RPMI8226 (cell line): ENCODE results near the gene SLC22A23.

ENCODE experiments used
- DNase-seq: peaks from one replicate; pipeline ENCODE4 v3.0.0-alpha.2; 2015

SLC22A23 gene

DNA sequence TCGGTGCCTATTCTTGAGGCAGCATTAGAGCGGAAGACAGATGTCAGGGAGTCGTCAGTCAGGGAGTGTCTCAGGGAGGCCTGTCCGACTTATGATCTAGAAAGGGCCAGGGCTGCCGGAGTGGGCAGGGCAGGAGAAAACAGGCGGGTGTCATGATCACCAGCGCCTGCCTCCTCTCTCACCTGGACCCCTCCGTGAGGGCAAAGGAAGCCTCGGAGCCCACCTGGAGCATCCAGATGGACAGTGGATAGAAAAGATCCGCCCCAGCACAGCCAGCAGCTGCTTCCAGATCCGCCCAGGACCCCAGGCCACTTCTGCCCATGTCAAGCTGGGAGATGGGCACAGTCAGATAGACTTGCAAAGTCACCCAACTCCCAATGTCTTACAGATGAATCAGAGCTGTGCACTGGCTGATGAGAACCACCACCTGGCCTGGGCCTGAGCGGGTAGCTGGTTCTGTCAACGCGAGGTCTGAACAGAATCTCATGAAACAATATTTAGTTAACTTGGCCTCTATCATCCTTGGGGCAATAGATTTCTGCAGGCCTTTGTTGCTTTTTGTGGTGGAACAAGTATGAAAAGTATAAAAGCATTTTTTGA, 175.9 kb downstream of the SLC22A23 start:
- DNase-seq = no peak

DNA sequence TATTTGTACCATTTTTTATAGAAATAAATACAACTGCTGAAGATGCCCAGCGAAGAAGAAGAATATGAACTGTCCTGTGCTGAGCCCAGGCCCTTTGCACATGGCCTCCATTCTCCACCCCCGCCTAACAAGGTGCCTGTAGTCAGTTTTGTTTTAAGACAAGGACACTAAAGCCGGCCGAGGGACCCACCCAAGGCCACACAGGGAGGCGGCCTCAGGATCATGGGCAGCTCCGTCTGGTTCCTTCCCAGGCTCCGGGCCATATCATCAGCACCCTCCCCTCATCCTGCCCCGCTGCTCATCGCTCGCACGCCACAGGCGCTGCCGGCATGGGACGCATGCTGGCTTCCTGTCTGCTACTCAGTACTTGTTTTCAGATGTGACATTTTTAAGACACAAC, 176.8 kb downstream of the SLC22A23 start:
- DNase-seq = no peak

DNA sequence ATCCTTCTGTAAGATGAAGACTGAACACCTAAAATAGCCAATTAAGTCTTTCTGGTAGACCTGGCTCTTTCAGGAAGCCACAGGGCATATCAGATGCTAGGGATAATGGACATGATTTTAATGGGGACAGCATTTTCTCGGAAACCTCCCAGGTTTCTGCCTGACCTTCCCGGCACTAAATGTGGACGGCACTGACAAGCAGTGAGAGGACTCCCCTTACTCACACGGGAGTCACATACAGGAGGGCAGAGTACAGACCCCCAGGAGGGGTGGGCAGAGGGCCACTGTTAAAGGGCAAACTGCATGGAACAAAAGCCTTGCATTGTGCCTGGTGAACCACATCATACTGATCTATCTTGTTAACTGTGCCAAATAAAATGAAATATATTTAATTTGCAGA, 178.2 kb downstream of the SLC22A23 start:
- no peak for DNase-seq

DNA sequence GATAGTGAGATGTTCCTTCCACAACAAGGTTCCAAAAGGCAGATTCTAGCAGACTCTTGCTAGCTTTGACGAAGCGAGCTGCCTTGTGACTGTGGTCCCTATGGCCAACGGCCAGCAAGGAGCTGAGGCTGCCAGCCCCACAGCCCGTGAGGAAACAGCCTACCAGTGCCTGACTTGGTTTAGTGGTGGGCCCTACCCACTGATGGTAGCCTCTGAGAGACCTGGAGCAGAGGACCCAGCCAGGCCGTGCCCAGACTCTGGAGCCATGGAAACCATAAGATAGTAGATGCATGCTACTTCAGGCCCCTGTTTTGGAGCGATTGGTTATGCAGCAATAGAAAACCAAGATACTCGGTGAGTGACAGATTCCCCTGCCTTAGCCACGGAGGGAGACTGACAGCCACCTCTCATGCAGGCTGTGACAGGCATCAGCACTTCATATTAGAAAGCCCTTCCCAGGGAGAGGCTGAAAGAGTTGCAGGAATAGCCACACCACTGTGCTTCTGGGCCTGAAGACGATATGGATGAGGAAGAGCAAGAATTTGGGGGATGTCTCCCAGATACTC, 178.9 kb downstream of the SLC22A23 start:
- no peak for DNase-seq

DNA sequence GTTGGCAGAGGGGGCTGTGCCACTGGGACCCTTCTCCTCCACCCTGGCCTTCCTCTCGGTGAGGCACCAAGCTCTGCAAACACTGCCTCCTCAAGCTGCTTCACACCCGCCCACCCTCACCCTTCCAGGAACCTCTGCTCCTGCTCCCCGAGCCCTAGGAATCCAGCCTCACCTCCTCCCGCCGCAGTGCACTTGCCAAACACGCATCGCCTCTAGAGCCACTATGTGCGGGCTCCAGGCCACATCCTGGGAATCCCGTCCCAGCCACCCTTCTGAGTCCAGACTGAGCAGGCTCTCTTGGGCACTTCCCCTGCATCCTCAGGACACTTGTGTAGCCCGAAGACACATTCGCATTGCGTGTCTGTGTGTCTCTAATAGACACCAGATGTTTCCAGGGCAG, 179.6 kb downstream of the SLC22A23 start:
- DNase-seq = no peak

DNA sequence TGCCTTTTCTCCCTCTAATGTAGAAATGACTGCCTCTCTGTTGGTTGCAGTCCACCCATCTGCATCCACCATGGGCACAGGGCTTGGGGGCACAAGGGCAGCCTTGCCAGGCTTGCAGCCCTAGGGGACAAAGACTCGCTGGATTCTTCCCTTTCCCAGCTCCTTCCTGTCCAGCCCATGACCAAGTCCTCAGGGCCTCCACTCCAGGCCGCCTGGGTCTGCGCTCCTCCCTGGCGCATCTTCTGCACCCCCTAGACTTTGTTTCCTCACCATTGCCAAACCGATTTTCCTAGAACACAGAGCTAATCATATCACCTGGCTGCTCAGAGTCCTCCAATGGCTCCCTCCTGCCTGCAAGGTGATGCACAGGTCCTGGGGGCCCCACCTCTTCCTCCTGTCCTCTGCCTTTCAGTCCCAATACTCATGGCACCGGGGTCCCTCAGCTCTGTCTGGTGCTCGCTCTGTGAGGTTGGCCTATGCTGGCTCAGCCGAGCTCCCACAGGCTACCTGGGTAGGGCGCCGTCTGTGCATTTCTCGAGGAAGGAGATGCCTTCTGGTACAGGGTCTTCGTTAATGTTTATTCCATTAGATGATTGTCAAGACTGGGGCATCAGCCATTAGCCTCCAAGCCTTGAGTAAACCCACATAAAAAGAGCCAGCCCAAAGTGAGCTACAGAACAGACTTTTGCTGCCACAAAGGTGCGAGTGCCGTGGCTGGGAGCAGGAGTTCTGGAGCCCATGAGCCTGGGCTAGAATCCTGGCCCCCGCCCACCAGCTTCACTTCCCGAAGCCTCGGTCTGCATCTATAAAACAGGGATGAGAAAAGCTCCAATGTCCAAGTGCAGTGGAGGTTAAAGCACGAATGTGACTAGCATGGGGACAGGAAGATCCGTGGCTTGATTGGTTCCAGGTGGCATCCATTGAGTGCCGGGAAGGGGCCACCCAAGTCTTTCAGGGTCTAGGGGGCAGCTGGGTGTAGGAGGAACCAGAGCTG, 180.4 kb downstream of the SLC22A23 start:
- no peak for DNase-seq

DNA sequence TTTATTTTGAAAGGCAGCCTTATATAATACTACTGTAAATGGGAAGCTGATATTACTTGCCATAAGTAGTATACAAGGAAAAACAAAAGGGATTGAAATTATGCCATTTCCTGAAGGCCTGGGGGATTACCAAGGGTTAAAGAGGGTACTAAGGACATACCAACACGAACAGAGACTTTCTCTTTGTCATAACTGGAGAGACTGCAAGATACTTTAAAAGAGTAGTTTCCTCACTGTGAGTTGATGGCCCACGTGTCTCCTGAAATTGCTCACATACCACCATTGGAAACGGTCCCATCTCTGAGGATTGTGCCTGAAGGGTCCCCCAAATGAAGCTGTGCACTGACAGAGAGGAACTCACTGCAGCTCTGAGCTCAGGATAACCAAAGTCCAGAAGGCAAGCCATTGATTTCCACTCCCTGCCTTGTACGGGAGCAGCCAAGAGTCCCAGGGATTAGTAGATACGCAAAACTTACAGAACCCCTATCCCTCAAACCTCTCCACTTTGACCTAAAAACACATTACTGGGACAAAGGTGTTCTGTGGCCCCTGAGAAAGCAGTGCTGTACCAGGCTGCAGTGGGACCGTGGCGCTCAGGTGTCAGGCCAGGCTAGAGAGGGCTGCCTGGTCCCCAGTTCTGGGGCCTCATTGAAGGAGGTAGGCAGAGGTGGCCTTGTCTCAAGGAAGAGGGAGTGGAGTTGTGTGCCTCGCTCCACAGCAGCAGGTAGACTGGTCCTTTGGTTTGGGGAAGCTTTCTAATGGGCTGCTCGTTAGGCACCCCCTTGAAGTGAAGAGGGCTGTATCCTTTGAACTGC, 182.9 kb downstream of the SLC22A23 start:
- DNase-seq = no peak

DNA sequence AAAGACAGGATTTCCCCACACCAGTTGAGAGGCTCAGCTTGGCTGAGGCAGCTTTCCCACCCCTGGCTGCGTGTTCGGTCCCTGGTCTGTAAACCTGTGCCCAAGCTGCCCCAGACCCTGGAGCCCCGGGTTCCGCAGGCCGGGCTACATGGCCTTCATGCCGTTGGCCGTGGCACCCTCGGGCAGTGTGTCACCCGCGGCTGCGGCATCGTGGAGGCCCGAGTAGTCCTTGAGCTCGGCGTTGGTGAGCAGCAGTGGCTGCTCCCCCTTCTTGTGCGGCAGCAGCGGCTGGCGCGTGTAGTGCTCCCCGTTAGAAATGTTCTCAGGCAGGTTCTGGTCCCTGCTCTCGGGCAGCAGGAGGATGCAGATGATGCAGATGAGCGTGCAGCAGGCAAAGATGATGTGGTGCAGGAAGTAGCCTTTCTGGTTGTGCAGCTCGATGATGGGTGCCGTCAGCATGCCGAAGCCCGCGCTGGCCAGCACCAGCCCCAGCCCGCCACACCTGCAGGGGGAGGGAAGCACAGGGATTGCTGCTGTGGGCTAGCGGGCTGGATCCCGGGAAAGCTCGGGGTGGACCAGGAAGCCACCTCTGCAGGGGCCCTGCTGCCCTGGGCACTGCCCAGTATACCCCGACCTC, 183.8 kb downstream of the SLC22A23 start:
- DNase-seq = no peak

DNA sequence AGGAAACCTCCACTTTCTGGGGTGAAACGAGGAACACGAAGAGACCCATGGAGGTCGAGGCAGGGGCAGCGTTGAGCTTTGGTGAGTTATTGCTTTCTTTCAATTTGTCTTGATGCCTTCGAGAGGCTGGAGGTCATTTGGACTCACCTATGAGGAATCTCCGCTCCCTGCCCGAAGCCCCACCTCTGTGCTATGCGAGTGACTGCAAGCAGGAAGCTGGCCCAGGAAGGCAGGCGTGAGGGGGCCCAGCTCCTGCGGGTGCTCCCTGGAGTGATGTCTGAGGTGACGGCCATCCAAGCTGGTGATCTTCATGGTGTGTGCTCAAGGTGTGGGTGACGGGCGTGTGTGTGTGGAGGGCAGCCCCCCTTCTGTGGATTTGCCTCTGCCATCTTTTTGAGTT, 185.1 kb downstream of the SLC22A23 start:
- DNase-seq = no peak

DNA sequence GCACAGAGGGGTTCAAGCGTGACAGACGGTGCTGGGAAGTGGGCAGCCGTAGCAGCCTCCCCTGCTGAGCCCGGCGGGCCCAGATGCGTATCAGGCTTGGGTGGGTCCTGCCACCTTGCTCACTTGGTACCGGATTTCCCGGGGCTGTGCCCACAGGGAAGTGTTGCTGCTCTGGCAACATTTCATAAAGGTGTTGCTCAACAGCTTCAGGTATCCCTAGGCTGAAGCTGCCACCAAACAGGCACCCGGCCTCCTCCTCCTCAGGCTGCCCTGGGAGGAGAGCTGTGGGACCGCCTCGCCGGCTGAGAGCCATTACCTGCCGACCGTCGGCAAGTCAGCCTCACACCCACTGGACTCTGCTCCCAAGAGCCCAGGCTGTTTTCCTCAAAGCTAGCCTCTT, 186.6 kb downstream of the SLC22A23 start:
- no peak for DNase-seq

DNA sequence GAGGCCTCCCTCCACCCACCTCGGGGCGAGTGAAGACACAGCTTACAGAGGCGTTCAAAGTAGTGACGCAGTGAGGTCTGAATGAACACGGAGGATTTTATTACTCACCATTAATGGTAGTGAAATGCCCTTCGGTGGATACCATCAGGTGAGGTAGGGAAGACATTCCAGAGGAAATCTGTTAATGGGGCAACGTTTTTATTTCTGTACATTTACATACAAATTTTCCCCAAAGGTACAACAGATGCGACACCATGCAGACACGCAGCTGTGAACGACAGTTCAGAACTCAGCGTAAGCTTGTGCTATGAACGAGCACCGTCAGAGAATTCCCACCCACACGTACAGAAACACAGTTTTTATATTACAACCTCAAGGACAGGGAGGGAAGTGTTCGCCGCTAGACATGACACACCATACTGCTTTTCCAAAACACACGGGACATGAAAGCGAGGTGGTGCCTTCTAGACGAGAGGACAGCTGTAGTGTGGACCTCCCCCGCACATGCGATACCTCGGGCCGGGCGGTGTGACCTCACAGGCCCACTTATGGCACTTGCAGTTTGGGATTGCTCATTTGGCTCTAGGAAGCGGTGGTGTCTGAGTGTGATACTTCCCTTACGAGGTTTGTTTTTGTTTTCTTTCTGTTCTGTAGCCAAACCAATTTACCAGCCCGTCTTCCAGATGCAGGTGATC, 187.4 kb downstream of the SLC22A23 start:
- no peak for DNase-seq

DNA sequence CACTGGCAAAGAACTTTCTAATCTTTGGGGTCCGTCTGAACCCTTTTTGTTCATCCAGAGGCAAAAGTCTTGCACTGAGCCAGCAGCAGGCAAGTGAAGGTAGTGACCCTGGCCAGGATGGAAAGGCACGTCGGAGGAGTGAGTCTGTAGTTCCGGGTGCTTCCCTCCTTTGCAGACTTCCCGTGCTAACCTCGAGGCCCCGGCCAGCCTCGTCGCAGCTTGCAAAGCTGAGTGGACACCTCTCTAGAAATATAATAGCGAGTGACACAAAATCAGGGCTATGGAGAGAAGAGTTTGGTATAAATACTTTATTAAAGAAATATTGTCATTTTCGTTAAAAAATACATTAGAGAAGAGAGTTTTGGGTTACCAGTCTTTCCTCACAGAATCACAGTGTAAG, 188.2 kb downstream of the SLC22A23 start:
- no peak for DNase-seq

DNA sequence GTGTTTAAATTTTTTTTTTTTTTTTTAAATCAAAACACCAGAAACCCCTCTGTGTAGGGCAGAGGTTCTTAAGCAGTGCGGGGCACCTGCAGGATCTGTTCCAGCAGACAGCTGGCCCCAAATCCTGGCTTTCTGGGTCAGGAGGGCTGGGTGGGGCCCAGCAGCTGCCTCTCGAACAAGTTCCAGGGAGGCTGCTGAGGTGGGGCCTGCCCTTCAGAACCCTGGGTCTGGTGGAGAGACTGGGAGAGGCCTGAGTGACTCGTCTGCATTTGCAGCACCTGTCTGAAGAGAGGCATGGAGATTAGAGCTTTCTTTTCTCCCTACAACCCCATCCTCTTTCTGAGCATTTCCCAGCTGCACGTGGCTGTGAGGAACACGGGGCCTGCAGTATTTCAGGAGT, 189.7 kb downstream of the SLC22A23 start:
- no peak for DNase-seq

DNA sequence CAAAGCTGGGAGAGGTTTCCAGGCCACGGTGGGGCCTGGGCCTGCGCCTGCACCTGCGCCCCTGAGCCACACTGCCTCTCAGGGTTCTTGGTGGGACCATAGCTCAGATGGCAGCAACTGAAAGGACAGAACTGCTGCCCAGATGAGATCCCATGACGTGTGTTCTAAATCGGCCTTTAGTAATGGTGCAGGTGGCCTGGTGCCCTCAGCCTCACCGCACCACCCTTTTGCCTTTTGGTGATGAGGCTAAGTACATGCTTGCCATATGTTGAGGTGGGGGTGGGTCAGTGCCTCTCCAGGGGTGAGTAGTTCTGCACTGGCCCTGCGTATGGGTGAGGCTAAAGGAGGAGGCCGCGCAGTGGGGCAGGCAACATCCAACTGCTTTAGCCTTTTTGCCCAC, 190.7 kb downstream of the SLC22A23 start:
- DNase-seq = no peak

DNA sequence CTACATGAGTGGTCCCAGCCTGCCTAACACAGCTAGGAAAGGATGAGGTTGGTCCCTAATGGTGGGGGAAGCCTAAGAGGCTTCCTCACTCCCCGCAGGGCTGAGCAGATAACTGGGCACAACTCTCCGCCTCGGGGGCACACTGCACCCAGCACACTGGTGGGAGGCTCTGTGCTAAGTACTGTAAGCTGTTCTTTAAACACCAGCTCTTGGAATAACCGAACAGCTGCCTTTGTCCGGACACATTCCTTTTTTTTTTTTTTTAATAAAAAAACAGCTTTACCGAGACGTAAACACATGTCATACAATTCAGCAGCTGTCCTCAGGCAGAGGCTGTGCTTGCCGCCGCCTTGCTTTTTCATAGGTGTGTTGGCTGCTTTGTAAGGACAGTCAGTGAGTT, 191.2 kb downstream of the SLC22A23 start:
- DNase-seq = no peak

DNA sequence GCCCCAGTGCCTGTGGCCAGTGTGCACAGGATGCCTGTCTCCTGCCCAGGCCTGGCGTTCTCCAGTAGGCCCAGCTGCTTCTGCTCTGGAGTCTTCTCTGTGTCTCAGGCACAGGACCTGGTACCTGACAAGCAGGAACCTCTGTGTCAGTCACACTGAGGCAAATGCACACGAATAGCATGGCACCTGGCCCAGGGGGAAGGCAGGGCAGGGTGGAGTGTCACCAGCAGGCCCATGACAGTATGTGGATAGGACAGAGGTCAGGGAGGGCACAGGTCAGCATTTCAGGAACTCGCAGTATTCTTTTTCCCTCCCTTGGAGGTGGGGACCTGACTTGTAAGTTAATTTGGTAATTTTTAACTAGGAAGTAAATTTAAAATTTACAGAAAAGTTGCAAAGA, 192.5 kb downstream of the SLC22A23 start:
- no peak for DNase-seq

DNA sequence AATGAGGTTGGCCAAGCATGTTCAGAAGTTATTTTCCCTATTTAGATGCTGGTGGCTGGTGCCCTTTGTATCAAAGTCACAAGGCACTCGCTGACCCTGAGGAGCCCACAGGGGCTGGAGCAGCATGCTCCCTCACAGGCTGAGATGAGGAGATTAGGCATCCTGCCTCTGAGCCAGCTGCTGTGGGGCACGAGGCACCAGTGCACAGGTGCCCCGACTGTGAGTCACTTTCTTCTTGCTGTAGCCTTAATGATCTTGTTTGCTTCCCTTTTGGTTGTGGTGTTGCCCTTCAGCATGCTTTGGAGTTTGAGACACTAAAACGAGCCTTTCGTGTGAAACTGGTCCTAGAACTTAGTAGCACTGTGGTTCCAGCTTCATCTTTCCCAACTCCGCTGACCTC, 193.8 kb downstream of the SLC22A23 start:
- no peak for DNase-seq

DNA sequence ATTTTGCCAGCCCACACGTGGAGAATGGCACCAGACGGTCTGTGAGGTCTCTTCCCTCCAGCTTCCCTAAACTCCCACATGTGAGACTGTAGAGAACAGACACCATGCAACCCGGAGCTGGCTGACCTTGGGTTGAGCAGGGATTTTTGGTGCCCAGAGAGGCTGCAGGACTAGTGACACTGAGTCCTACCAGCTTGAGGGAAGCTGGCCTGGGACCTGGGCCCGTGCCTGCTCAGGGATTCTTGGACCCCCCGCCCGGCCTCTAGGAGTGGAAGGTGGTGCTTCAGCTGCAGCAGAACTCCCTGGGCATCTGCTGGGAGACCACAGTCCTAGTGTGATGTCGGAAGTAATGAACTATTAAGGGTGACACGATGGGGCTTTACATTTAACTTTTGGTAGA, 194.9 kb downstream of the SLC22A23 start:
- DNase-seq = no peak

DNA sequence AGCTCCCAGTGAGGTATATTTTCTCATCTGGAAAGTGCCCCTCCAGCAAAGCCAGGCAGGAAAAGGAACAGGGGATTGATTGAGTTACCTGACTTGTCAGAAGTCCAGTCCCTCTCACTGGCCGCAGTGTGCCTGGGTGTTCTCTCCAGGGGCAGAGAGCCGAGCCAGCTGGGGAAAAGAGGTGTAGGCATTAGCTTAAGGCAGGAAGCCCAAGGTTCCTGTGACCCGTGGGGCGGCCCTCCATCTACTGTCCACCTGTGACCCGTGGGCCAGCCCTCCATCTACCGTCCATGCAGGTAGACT, 195.4 kb downstream of the SLC22A23 start:
- no peak for DNase-seq

DNA sequence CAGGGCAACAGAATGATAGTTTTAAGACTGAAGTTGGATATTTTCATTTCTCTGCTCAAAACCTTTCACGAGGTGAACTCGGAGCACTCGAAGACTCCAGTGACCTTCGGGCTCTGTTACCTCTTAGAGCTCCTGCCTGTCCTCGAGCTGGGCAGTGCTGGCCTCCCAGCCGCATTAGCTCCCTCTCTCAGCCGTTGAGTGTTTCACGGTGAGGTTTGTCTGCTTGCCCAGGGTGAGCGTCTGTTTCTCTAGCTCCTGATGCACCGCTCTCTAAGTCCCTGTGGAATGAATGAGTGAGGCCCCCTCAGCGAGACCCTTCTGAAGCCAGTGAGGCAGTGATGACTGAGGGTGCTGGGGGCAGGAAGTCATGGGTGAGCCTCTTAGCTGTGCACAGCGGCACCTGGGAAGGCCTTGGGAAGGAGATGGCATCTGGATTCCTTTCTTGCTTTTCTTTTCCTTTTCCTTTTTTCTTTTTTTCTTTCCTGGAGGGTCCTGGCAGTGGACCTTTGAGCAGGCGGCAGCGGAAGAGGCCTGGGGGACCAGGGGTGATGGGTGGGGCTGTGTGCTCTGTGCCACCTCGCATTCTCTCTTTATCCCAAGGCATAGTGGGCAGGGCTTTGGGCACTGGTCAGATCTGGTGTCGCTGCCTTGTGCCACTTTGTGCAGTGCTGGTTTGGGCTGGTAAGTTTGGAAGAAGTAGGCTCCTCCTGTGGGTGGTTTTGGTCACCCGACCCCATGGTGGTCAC, 195.9 kb downstream of the SLC22A23 start:
- no peak for DNase-seq

DNA sequence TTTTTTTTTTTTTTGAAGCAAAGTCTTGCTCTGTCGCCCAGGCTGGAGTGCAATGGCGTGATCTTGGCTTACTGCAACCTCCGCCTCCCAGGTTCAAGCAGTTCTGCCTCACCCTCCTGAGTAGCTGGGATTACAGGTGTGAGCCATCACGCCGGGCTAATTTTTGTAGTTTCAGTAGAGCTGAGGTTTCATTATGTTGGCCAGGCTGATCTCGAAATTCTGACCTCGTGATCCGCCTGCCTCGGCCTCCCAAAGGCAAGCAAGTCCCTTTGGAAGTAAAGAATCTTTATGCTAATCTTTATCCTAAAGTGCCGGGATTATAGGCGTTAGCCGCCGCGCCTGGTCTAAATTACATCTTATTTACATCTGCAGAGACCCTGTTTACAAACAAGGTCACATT, 196.6 kb downstream of the SLC22A23 start:
- DNase-seq = peak; percentile 65
